CD4-positive, alpha-beta T cell treated with Interleukin-2 at 100 ng/mL for 4 hours (primary cell): ENCODE data around the gene FOXP4.

Experiments used
- DNase-seq: peaks from one replicate; pipeline ENCODE4 v3.0.0-alpha.2; 2020; ENCODE audit warnings: low spot score

The FOXP4 gene

GRCh38 chr6:41565701-41566100, 19.5 kb downstream of the FOXP4 start:
- no peak for DNase-seq

DNA sequence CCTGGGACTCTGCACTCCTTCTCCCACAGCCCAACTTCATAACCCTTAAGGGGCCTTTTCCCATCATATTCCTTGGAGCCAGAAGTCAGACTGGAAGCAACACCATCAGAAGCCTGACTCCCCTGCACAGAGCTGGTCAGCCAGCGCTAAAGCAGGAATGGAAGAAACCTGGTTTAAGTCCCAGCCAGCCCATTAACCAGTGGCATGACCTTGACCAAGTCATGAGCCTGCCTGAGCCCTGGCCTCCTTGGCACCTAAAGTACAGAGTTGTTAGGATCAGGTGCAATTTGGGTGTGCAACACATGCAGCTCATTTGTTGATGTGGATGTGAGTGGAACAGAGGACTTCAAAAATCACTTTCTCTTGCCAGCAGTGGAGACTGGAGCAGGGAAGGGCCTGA, 20.8 kb downstream of the FOXP4 start:
- no peak for DNase-seq

- DNase-seq = no peak
Observed at GRCh38 chr6:41567684-41568083, 21.5 kb downstream of the FOXP4 start.

DNA sequence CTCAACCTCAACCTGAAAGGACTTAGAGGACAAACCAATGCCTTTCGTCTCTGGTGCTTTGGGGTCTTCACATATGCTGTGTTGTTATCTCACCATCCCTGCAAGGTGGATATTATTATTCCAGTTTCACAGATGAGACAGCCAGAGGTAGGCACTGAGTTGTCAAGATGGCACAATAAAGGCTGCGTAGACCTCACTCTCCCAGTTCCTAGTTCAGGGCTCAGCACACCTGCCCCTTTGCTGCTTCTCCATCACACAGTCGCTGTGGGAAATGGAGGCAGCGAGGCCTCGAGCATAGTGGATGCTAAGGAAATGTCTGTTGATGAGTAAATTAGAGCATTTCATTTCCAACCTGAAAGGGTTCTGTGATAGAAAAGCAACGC, 22.0 kb downstream of the FOXP4 start:
- DNase-seq = no peak

GRCh38 chr6:41568585-41569384, 22.6 kb downstream of the FOXP4 start:
- DNase-seq = no peak

- no peak for DNase-seq
Observed at GRCh38 chr6:41570259-41570615, 24.1 kb downstream of the FOXP4 start.

DNA sequence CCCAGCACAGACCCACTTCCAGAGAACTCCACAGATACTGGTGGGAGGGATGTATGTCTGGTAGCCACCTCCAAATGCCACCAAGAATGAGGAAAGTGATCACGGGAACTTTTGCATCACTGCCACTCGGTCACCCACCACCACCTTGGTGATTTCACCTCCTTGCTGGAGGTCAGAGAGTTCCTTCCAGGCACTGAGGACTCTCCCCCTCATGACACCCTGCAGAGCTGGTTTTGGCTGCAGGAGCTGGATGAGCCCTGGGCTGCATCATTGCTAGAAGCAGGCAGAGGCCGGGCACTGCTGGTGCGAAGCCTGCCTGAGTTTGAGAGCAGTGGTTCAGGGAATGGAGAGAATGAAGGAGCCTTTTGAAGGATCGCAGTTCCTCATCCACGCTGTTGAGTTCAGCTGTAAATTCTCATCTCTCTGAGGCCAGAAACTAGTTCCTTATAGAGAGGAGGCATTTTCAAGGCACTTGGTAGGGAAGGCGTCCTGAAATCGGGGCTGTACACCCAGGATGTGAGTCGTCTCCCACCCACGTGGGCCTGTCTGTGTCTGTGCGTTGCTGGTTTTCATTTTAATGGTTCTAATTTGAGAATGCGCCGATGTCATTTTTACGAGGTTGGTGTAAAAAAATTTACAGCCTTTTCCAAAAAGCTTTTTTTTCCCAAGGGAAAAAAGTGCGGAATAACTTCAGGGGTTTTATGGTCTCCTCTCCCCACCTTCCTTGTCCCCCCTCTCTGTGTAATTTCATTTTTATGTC, 25.0 kb downstream of the FOXP4 start:
- DNase-seq = no peak

- DNase-seq = no peak
Observed at GRCh38 chr6:41572613-41573012, 26.4 kb downstream of the FOXP4 start.

DNA sequence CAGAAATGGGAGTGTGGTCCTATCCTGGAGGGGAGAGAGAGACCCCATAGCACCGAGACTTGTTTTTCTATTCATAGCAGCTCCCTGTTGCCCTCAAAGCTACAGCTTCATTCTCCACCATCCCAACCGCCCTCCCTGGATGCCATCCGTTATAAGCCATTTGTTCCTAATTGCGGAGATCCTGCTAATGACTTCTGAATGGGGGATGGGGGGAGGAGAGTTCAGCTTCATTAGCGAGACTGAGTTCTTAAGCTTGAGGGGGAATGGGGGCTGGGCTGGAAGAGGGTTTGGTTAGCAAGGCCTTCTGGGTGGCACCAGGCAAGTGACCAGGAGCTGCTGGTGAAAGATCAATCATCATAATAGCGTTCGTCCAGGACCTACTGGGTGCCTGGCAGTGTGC, 27.1 kb downstream of the FOXP4 start:
- no peak for DNase-seq

DNA sequence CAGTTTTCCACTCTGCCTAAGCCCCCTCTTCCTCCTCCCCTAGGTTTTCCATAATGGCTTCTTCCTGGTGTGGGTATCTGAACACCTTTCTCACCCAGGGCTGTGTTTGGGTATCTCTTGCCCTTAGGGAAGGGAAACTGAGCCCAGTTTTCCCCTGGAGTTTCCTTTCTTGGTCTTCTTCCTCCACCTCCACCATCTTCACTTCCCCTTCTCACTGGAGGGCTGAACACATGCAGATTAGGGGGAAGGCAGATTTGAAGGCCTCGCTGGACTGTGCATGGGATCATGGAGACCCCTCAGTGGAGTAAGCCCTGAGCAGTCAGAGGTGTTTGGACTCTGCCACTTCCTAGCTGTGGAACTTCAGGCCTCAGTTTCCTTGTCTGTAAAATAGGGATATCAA, 27.8 kb downstream of the FOXP4 start:
- DNase-seq = no peak

- no peak for DNase-seq
Observed at GRCh38 chr6:41575598-41575997, 29.4 kb downstream of the FOXP4 start.

GRCh38 chr6:41576667-41577066, 30.5 kb downstream of the FOXP4 start:
- DNase-seq = no peak

GRCh38 chr6:41577356-41578216, 31.4 kb downstream of the FOXP4 start:
- no peak for DNase-seq

DNA sequence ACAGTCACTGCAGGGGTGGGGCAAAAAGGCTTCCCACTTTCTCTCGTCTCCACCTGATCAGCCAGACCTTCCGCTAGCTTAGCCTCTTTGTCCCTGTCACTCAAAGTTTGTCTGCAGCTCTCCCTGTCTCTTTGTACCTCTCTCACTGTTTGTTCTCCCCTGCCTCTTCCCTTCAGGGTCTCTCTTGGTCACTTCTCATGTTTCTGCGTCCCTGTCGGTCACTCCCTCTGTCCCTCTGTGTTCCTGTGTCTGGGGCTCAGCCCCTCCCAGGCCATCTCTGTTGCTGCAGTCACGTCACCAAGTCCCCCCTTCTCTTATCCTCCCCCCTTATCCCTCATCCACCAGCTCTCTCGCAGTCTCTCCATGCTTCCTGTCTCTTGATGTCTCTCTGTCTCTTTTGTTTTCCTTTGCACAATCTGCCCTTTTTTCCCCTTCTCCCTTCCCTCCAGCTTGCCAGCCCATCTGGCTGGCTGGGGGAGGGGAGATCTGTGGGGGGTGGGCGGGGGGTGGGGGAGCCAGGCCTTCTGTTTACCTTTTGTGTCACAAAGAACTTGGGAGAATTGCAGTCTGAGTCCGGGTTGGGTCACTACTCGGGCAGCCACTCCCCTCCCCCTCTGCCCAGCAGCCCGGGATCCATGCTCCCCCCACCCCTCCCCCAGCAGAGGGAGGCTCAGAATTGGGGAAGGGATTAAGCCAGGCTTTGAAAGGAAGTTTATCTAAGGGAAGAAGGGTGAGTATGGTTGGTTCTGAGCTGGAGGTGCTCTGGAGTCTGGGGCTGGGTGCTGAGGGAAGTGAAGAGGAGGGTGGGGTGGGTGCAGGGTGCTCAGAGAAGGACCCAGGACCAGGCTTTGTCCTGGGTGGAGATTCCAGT, 32.3 kb downstream of the FOXP4 start:
- no peak for DNase-seq

DNA sequence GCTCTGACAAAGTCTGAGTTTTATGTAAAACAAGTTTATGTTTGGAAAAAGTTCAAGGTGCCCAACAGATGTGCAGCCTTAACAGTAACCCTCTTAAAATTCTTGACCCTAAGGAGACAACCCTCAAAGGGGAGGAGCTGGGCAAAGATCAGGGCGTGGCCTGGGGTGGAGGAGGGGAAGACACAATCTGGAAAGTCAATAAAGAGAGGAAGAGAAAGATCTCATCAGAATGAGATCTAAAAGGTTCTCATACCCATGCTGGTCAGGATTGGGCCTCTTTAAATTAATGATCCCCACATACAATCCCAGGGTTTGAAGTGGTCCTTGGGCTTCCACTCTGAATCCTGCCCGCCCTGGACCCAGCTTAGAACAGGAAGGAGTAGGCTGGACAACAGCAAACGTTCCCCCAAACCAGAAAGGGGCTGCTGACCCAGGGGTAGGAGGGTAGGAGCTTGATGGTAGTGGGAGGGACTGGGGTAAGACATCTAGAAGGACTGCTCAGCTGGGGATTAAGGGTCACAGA, 33.0 kb downstream of the FOXP4 start:
- no peak for DNase-seq

DNA sequence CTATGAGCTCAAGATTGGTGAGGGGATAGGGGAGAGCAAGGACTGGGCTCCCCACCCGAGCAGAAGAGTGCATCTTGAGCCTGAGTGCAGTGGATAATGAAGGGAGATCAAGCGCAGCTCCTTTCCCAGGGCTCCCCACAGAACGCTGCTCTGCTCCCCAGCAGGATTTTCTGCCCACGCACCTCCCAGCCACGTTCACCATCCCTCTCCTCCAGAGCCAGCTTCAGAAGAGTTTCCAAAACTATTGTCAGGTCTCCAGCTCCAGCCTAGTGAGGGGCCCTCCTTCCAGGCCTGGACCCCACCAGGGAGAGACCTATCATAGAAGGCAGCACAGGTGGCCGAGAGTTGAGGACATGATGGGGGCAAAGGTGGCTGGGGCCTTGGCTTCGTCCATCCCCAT, 34.5 kb downstream of the FOXP4 start:
- no peak for DNase-seq

DNA sequence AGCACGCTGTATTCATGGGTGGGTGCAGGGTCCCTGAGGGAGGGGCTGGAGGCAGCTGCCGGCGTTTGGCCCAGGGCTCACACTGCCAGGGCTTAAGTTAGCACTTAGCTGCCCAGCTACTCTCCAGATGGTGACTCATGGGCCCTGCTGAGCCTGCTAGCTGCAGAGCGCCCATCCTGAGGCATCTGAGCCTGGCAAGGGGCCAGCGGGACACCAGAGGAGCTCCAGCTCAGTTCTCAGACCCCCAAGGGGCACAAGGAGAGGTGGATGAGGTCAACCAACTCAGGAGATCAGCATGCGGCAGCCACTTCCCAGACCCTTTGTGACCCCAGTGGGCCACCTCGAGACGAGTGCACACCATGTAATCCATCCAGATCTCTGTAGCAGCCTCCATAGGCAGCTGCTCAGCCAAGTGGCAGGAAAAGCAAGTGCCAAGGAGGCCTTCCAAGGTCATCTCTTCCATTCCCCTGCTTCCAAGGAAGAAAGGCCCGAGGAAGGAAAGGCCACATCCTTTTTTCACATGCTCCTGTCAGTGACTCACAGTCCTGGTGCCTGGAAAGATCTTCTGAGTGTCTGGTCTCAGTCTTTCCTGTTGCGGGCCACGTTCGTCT, 35.3 kb downstream of the FOXP4 start:
- no peak for DNase-seq

DNA sequence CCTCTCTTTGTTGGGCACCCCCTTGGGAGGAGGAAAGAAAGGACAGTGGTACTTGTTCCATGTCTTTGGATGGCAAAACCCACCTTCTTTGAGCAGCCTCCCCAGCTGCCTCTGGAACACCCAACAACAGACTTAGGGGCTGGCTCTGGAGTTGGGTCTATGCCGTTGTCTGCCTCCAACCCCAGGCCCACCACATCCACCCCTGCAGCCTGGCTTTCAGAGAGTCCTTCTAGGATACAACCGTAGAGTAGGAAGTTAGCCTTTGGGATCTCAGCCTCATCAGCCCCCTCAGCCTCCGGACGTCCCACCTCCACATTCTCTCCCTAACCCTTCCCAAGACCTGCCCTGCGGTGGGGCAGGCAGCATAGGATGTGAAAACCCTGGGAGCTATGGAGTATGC, 36.4 kb downstream of the FOXP4 start:
- DNase-seq = no peak

GRCh38 chr6:41583565-41583964, 37.4 kb downstream of the FOXP4 start:
- no peak for DNase-seq

- DNase-seq = no peak
Observed at GRCh38 chr6:41584205-41584604, 38.0 kb downstream of the FOXP4 start.

- DNase-seq = no peak
Observed at GRCh38 chr6:41584668-41585205, 38.6 kb downstream of the FOXP4 start.
